Thyroid gland (tissue), 4 donors: Measurements from ENCODE around the gene TMEM132D.

Source experiments
- POLR2A ChIP-seq, 2 donors: fragments of 450-650 bp; IDR thresholded peaks; one replicate each; pipeline ENCODE4 v1.6.1; 2017; ENCODE audit warnings: antibody characterized with exemption in 2 of 2, mild to moderate bottlenecking in 2 of 2, moderate library complexity in 1 of 2
- TF ChIP-seq, protein P1 (sequence below), 6 experiments: fragments of 200-600 bp in 3 of 6; fragments of 450-650 bp in 3 of 6; sonication (generic) in 3 of 6; IDR thresholded peaks; one replicate each; pipeline ENCODE4 v1.5.1; 2016 to 2019; ENCODE audit warnings: antibody characterized with exemption in 6 of 6, mild to moderate bottlenecking in 2 of 6, inconsistent platforms in 1 of 6, moderate library complexity in 1 of 6

DNA sequence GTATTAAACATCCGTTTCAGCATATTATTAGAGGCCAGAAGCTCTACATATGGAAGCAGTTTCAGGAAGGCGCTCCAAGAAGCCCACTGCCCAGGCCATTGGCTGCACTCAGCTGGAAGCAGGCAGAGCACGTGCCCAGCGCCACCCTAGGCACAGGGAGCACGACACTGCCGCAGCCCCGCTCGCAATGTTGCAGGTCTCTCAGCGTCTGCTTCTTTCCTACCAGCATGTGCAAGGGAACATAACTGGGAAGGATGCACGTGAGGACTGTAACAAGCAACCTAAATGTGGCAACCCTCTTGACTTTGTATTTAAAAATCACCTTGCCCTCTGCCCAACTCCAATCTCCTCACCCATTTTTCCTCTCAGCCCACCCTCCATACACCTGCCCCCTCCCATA is 3.5 kb downstream of the TMEM132D start:
- TF ChIP-seq, protein P1, sequence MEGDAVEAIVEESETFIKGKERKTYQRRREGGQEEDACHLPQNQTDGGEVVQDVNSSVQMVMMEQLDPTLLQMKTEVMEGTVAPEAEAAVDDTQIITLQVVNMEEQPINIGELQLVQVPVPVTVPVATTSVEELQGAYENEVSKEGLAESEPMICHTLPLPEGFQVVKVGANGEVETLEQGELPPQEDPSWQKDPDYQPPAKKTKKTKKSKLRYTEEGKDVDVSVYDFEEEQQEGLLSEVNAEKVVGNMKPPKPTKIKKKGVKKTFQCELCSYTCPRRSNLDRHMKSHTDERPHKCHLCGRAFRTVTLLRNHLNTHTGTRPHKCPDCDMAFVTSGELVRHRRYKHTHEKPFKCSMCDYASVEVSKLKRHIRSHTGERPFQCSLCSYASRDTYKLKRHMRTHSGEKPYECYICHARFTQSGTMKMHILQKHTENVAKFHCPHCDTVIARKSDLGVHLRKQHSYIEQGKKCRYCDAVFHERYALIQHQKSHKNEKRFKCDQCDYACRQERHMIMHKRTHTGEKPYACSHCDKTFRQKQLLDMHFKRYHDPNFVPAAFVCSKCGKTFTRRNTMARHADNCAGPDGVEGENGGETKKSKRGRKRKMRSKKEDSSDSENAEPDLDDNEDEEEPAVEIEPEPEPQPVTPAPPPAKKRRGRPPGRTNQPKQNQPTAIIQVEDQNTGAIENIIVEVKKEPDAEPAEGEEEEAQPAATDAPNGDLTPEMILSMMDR (IDR thresholded peaks at IDR 0.05): no peak
- no peak for TF ChIP-seq POLR2A (IDR thresholded peaks at IDR 0.05)
